GM12874 (cell line): ENCODE measurements around the gene DHRSX.

Experiments used
- CTCF ChIP-seq: IDR thresholded peaks from 2 replicates; pipeline ENCODE4 v1.5.1; 2011; ENCODE audit warnings: low read depth, mild to moderate bottlenecking, control low read depth, low read length, moderate library complexity; ENCODE audit not compliant: insufficient read depth

DHRSX gene

GRCh38 chrX:2330487-2330886 lies 170.3 kb downstream of the DHRSX start:
- TF ChIP-seq CTCF, result no peak

GRCh38 chrX:2327423-2327822 lies 173.4 kb downstream of the DHRSX start:
- no peak for TF ChIP-seq CTCF

- TF ChIP-seq CTCF, result no peak
Observed at GRCh38 chrX:2325076-2325784, 175.5 kb downstream of the DHRSX start.

GRCh38 chrX:2324151-2324550 lies 176.6 kb downstream of the DHRSX start:
- TF ChIP-seq CTCF, result no peak

- no peak for TF ChIP-seq CTCF
Observed at GRCh38 chrX:2321411-2321810, 179.4 kb downstream of the DHRSX start.

- no peak for TF ChIP-seq CTCF
Observed at GRCh38 chrX:2320580-2321327, 180.0 kb downstream of the DHRSX start.

- no peak for TF ChIP-seq CTCF
Observed at GRCh38 chrX:2320089-2320488, 180.7 kb downstream of the DHRSX start.
